ENCODE results near the gene IKBKE. TPM values are rescaled to one million over a fixed set of nuclear protein-coding genes. Genes with fewer than 3 reads are reported as not detected.

IKBKE gene
- total RNA-seq, 1 experiment from 2014 or later, result 5.1 TPM

- TF ChIP-seq CTCF (IDR thresholded peaks at IDR 0.05 in 2 of 3, conservative IDR thresholded peaks at IDR 0.05 in 1 of 3; ENCODE audit: borderline replicate concordance in 1 of 3, insufficient read depth in 1 of 3, low read depth in 2 of 3, low read length in 2 of 3), result no peak
- no peak for TF ChIP-seq POLR2AphosphoS5 (IDR thresholded peaks at IDR 0.05; ENCODE audit: low read depth, low read length)
- TF ChIP-seq FOSL1 (IDR thresholded peaks at IDR 0.05; ENCODE audit: low read depth), result no peak
- TF ChIP-seq JUND (IDR thresholded peaks at IDR 0.05), result no peak
- TF ChIP-seq MAX (IDR thresholded peaks at IDR 0.05), result no peak
- TF ChIP-seq TCF7L2 (IDR thresholded peaks at IDR 0.05; ENCODE audit: borderline replicate concordance, extremely low read depth, insufficient read depth, insufficient read length), result no peak
- no peak for TF ChIP-seq CBX3 (IDR thresholded peaks at IDR 0.05; ENCODE audit: low read depth)
- TF ChIP-seq ZNF274 (IDR thresholded peaks at IDR 0.05; ENCODE audit: low read depth, low read length), result no peak
- TF ChIP-seq CEBPB (IDR thresholded peaks at IDR 0.05; ENCODE audit: low read depth), result no peak
- no peak for TF ChIP-seq EGR1 (IDR thresholded peaks at IDR 0.05; ENCODE audit: low read depth)
These were observed 29.8 kb downstream of the IKBKE start (continued) for GRCh38 chr1:206500046-206500445.

GRCh38 chr1:206501881-206502280 lies 31.6 kb downstream of the IKBKE start:
- Histone ChIP-seq H3K9me2 (ENCODE audit: insufficient read depth) (no peaks in the 10 kb centered on the region), H3K79me2 (ENCODE audit: insufficient read depth, low read length) (no peaks in the 10 kb centered on the region), H3K27me3 (ENCODE audit: insufficient read depth, low read length) (no peaks in the 10 kb centered on the region), H3K4me3 (replicated peaks in 1 of 2; ENCODE audit: low read depth in 1 of 2, low read length in 2 of 2) (no peak overlapping the region), H3K4me1 (ENCODE audit: control insufficient read depth in 1 of 2, insufficient read depth in 2 of 2, low read length in 2 of 2) (peaks cover 52 to 76% of the 10 kb centered on the region in 2 experiments), H3K36me3 (ENCODE audit: control insufficient read depth in 1 of 2, insufficient read depth in 2 of 2, low read length in 2 of 2) (no peaks in the 10 kb centered on the region), H3K9me3 (ENCODE audit: control insufficient read depth in 1 of 2, insufficient read depth in 1 of 2, low read depth in 1 of 2, low read length in 2 of 2) (no peaks in the 10 kb centered on the region), H2AFZ (ENCODE audit: low read depth, low read length, poor library complexity, severe bottlenecking) (no peak overlapping the region), H4K20me1 (ENCODE audit: insufficient read depth) (no peaks in the 10 kb centered on the region), H3K9ac (ENCODE audit: low read length) (no peak overlapping the region), H3K27ac (ENCODE audit: low read depth, low read length) (no peak overlapping the region), H3K4me2 (ENCODE audit: low read length) (no peak overlapping the region)
- intact Hi-C loops (cut with micrococcal nuclease), result no loop called here
- ChIA-PET POLR2A (no interaction called here), CTCF (no interaction called here), RAD21 (ENCODE audit: low non-redundant PET in 1 of 2, low total read pairs in 2 of 2, uncharacterized antibody in 2 of 2, unreplicated experiment in 2 of 2) (no interaction called here)
- ATAC-seq, result no peak
- TF ChIP-seq CBX3 (IDR thresholded peaks at IDR 0.05; ENCODE audit: low read depth), result no peak
- TF ChIP-seq ATF3 (IDR thresholded peaks at IDR 0.05), result no peak
- TF ChIP-seq RAD21 (IDR thresholded peaks at IDR 0.05; ENCODE audit: low read depth), result no peak
- TF ChIP-seq TCF7L2 (IDR thresholded peaks at IDR 0.05; ENCODE audit: borderline replicate concordance, extremely low read depth, insufficient read depth, insufficient read length), result no peak
- DNase-seq (ENCODE audit: low read depth, low spot score), result no peak
- BruUV-seq (replicated peaks), result no TSS peak
